HepG2 (cell line): ENCODE measurements around the gene GINS2. TPM values are rescaled to one million over a fixed set of nuclear protein-coding genes. Genes with fewer than 3 reads are reported as not detected.

Experiments used
- ATAC-seq: fragments of 200-7000 bp; cut with Tn5 transposase; 3 replicates; pipeline ENCODE4 v1.9.1; 2020; ENCODE audit warnings: mild to moderate bottlenecking, moderate library complexity
- BruUV-seq: library from RNA; stranded (reverse); fragments of 400-500 nt; replicated peaks from 2 replicates; lab custom pipeline; 2021; lab: Mats Ljungman, UMichigan
- CTCF ChIA-PET: fragments of 300-600 bp; formaldehyde crosslinking; extraction: SDS; loops from one replicate; lab custom pipeline; 2021; ENCODE audit warnings: low total read pairs, inconsistent platforms, low intra/inter-chr PET ratio; lab: Yijun Ruan, JAX
- POLR2A ChIA-PET: fragments of 350-600 bp; sonication (Branson Sonifier 250); formaldehyde crosslinking; loops from one replicate; lab custom pipeline; 2020; ENCODE audit warnings: antibody characterized with exemption, inconsistent platforms; lab: Yijun Ruan, JAX
- DNase-seq: peaks from one replicate; pipeline ENCODE4 v3.0.0-alpha.2; 2015; ENCODE audit warnings: low spot score
- FAIRE-seq: peaks from 3 replicates; lab custom pipeline; 2011; peaks lifted over from hg19 to GRCh38; lab: Jason Lieb, UNC
- H2AFZ ChIP-seq: one replicate; pipeline ENCODE4 v1.6.1; 2011; ENCODE audit warnings: low read length, inconsistent platforms
- H3K27ac ChIP-seq: fragments of 300-600 bp; 3 replicates; pipeline ENCODE4 v1.8.0; 2011; ENCODE audit warnings: mixed run types, mild to moderate bottlenecking, mixed read lengths, low read length, inconsistent platforms; ENCODE audit not compliant: insufficient read depth; ENCODE audit errors: extremely low read length
- H3K27me3 ChIP-seq, 2 experiments: fragments of 200-600 bp in 1 of 2; 2 replicates in 1 of 2; 3 replicates in 1 of 2; pipeline versions ENCODE4 v1.6.0 to v1.8.0; 2011; ENCODE audit warnings: low read length in 2 of 2, mild to moderate bottlenecking in 2 of 2, moderate library complexity in 2 of 2, inconsistent platforms in 1 of 2; ENCODE audit not compliant: insufficient read depth in 2 of 2, control insufficient read depth in 1 of 2
- H3K36me3 ChIP-seq, 2 experiments: fragments of 200-600 bp in 1 of 2; replicated peaks in 1 of 2; 2 replicates in 1 of 2; 3 replicates in 1 of 2; pipeline versions ENCODE4 v1.5.1 to v1.8.0; 2011; ENCODE audit warnings: low read length in 2 of 2, inconsistent platforms in 1 of 2; ENCODE audit not compliant: insufficient read depth in 2 of 2, control insufficient read depth in 1 of 2
- H3K4me1 ChIP-seq: 2 replicates; pipeline ENCODE4 v1.5.1; 2012; ENCODE audit warnings: low read length, inconsistent platforms; ENCODE audit not compliant: insufficient read depth
- H3K4me2 ChIP-seq: 2 replicates; pipeline ENCODE4 v1.6.0; 2011; ENCODE audit warnings: low read depth, low read length, inconsistent platforms
- H3K4me3 ChIP-seq, 3 experiments: fragments of 200-600 bp in 1 of 3; sonication (generic), shearing (Covaris generic) in 1 of 3; replicated peaks in 1 of 3; 2 replicates each; pipeline ENCODE4 v1.5.1; 2011 to 2016; ENCODE audit warnings: low read length in 3 of 3, inconsistent platforms in 2 of 3, low read depth in 2 of 3, mild to moderate bottlenecking in 2 of 3, control low read depth in 1 of 3, mixed read lengths in 1 of 3; ENCODE audit not compliant: insufficient read depth in 1 of 3
- H3K79me2 ChIP-seq: one replicate; pipeline ENCODE4 v1.6.1; 2011; ENCODE audit warnings: low read length, inconsistent platforms; ENCODE audit not compliant: insufficient read depth
- H3K9ac ChIP-seq: 2 replicates; pipeline ENCODE4 v1.6.0; 2011; ENCODE audit warnings: mild to moderate bottlenecking, low read depth, low read length, inconsistent platforms; ENCODE audit not compliant: insufficient read depth
- H3K9me3 ChIP-seq: 2 replicates; pipeline ENCODE4 v1.5.1; 2012; ENCODE audit warnings: mild to moderate bottlenecking, low read length
- H4K20me1 ChIP-seq: 2 replicates; pipeline ENCODE4 v1.6.0; 2011; ENCODE audit warnings: inconsistent platforms, mild to moderate bottlenecking, low read length, moderate library complexity; ENCODE audit not compliant: insufficient read depth
- ARNT ChIP-seq: fragments of 450-650 bp; IDR thresholded peaks from 2 replicates; pipeline ENCODE4 v1.6.1; 2017
- CENPT ChIP-seq: sonication (generic); formaldehyde crosslinking; IDR thresholded peaks from 2 replicates; pipeline ENCODE4 v1.8.0; 2022; ENCODE audit warnings: low read depth, mild to moderate bottlenecking, moderate library complexity, missing genetic modification reagents
- HNRNPK ChIP-seq: fragments of 200-400 bp; formaldehyde crosslinking; IDR thresholded peaks from 2 replicates; pipeline ENCODE4 v1.6.1; 2018; ENCODE audit warnings: low read length, low read depth, moderate library complexity, mild to moderate bottlenecking; ENCODE audit not compliant: poor library complexity, severe bottlenecking
- JUN ChIP-seq: sonication (generic); formaldehyde crosslinking; IDR thresholded peaks from 2 replicates; pipeline ENCODE4 v1.4.0; 2020; ENCODE audit warnings: mild to moderate bottlenecking, missing genetic modification reagents
- KLF12 ChIP-seq: sonication (generic); formaldehyde crosslinking; IDR thresholded peaks from 2 replicates; pipeline ENCODE4 v1.4.0; 2020; ENCODE audit warnings: missing genetic modification reagents, borderline replicate concordance
- MAF1 ChIP-seq: sonication (generic); formaldehyde crosslinking; IDR thresholded peaks from 2 replicates; pipeline ENCODE4 v1.5.0; 2020; ENCODE audit warnings: missing genetic modification reagents, borderline replicate concordance
- MZF1 ChIP-seq: sonication (generic); formaldehyde crosslinking; IDR thresholded peaks from 2 replicates; pipeline ENCODE4 v1.8.1; 2023; ENCODE audit warnings: mild to moderate bottlenecking, missing genetic modification reagents, borderline replicate concordance
- NKX3-1 ChIP-seq: sonication (generic); formaldehyde crosslinking; IDR thresholded peaks from 2 replicates; pipeline ENCODE4 v1.5.0; 2020; ENCODE audit warnings: missing genetic modification reagents
- NR1H2 ChIP-seq: sonication (generic); formaldehyde crosslinking; IDR thresholded peaks from 2 replicates; pipeline ENCODE4 v1.8.1; 2022; ENCODE audit warnings: low read depth, missing genetic modification reagents, borderline replicate concordance
- PITX1 ChIP-seq: sonication (generic); formaldehyde crosslinking; IDR thresholded peaks from 2 replicates; pipeline ENCODE4 v1.5.1; 2020; ENCODE audit warnings: mild to moderate bottlenecking, missing genetic modification reagents
- SMAD9 ChIP-seq: sonication (generic); formaldehyde crosslinking; IDR thresholded peaks from 2 replicates; pipeline ENCODE4 v1.5.1; 2020; ENCODE audit warnings: mild to moderate bottlenecking, missing genetic modification reagents
- TMF1 ChIP-seq: sonication (generic); formaldehyde crosslinking; IDR thresholded peaks from 2 replicates; pipeline ENCODE4 v1.8.1; 2022; ENCODE audit warnings: low read depth, missing genetic modification reagents
- ZNF3 ChIP-seq: IDR thresholded peaks from 2 replicates; pipeline ENCODE4 v1.7.0; 2017; ENCODE audit warnings: inconsistent platforms
- ZNF382 ChIP-seq: sonication (generic); formaldehyde crosslinking; IDR thresholded peaks from 2 replicates; pipeline ENCODE4 v1.5.0; 2020; ENCODE audit warnings: missing genetic modification reagents, mild to moderate bottlenecking, borderline replicate concordance
- ZNF546 ChIP-seq: sonication (generic); formaldehyde crosslinking; conservative IDR thresholded peaks from 2 replicates; pipeline ENCODE4 v1.8.1; 2023; ENCODE audit warnings: mild to moderate bottlenecking, missing genetic modification reagents
- ZNF562 ChIP-seq: sonication (generic); formaldehyde crosslinking; IDR thresholded peaks from 2 replicates; pipeline ENCODE4 v1.8.0; 2022; ENCODE audit warnings: missing genetic modification reagents, borderline replicate concordance
- ZNF570 ChIP-seq: sonication (generic); formaldehyde crosslinking; IDR thresholded peaks from 2 replicates; pipeline ENCODE4 v1.4.0; 2020; ENCODE audit warnings: mild to moderate bottlenecking, missing genetic modification reagents, borderline replicate concordance
- ZNF644 ChIP-seq: IDR thresholded peaks from 2 replicates; pipeline ENCODE4 v1.6.1; 2016; ENCODE audit warnings: low read depth
- ZNF775 ChIP-seq: sonication (generic); formaldehyde crosslinking; IDR thresholded peaks from 2 replicates; pipeline ENCODE4 v1.4.0; 2020; ENCODE audit warnings: missing genetic modification reagents, mild to moderate bottlenecking, moderate library complexity, borderline replicate concordance
- WGBS: methylation state at CpG from one replicate; pipeline ENCODE4 v1.1.6; 2017; ENCODE audit warnings: low lambda C conversion rate; 5-methylcytosine and 5-hydroxymethylcytosine counted together
- in situ Hi-C: cut with HindIII; loops from 2 replicates; pipeline ENCODE4 v1.10.0; 2017; ENCODE audit warnings: low pct_unique_long_range_greater_than_20kb; ENCODE audit not compliant: extremely low pct_ligation_motif_present
- intact Hi-C: fragments of 100-400 bp; cut with micrococcal nuclease; formaldehyde crosslinking; loops from one replicate; pipeline ENCODE4 v1.10.0; 2022; ENCODE audit not compliant: unreplicated experiment
- polyA plus RNA-seq, 8 experiments: library from polyadenylated mRNA; depleted of rRNA in 3 of 8; stranded (reverse) in 7 of 8; unstranded in 1 of 8; fragments of >200 nt; fragmentation: Illumina TruSeq in 4 of 8; extraction: Trizol in 4 of 8; gene quantifications; 2 replicates each; pipeline versions ENCODE4 v1.2.1 to v1.2.3, GENCODE V29; 2011 to 2016; ENCODE audit warnings: low read depth in 4 of 8, missing spikeins in 1 of 8, mixed read lengths in 1 of 8; ENCODE audit not compliant: insufficient read depth in 1 of 8
- total RNA-seq, 5 experiments: library from RNA; depleted of rRNA; stranded (reverse); fragments of >200 nt; fragmentation: Illumina TruSeq; extraction: Trizol; gene quantifications; 2 replicates each; pipeline ENCODE4 v1.2.3, GENCODE V29; 2016; ENCODE audit warnings: low read depth in 1 of 5
- TF ChIP-seq, protein P1 (sequence below): sonication (generic); formaldehyde crosslinking; conservative IDR thresholded peaks from 2 replicates; pipeline ENCODE4 v1.4.0; 2020; ENCODE audit warnings: missing genetic modification reagents
- TF ChIP-seq, protein P2 (sequence below): sonication (generic); formaldehyde crosslinking; conservative IDR thresholded peaks from 2 replicates; pipeline ENCODE4 v1.8.0; 2022; ENCODE audit warnings: low read depth, missing genetic modification reagents

The GINS2 gene
- total and polyA plus RNA-seq, 2 of the 13 experiments (the other 11 are each of a cell fraction or from before 2014, with no cell fraction given) = 10.6 to 48.3 TPM

DNA sequence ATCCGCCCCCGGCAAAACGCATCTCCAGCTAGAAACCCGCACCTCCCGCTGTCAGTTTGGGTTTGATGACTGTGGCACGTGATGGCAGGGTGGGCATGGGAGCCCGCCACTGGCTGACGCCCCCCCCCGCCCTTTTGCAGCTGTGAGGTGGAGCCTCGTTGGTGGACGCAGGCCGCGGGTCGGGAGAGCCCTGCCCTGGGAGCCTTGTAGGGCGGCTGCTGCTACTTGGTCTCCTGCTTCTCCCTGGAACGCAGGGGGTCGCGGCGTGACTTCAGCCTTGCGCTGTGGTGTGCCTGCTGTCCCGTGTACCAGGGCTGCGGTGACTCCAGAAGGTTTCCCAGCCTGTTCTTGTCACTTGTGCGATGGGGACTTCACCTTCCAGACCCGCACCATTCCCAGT lies 47.4 kb downstream of the GINS2 start (continued):
- no peak for TF ChIP-seq NR1H2 (CRISPR knock-in tag)
- no peak for TF ChIP-seq ARNT

DNA sequence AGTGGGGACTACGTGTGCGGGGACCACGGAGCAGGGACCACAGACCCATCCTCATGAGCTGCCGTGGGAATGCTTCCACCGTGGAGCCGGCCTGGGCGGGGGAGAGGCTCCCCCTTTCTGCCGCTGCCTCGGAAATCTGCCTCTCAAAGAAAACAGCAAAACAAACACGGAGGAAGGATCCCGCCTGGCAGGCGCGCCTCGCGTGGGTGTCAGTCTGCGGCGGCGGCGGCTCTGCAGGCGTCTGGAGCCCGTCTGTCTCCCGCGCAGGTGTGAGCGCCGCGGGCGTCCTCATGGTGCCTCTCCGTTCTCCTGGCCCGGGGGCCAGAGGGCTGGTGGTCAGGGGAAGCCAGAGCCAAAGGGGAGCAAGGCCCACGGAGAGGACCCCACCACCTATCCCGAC lies 48.2 kb downstream of the GINS2 start:
- no TSS peak for BruUV-seq
- TF ChIP-seq ZNF382 (CRISPR knock-in tag) (no peak), TMF1 (CRISPR knock-in tag) (no peak), ZNF3 (no peak), SMAD9 (CRISPR knock-in tag) (no peak), PITX1 (no peak), CENPT (CRISPR knock-in tag) (no peak), NKX3-1 (CRISPR knock-in tag) (no peak), KLF12 (CRISPR knock-in tag) (no peak), ZNF775 (CRISPR knock-in tag) (no peak), ZNF644 (no peak), JUN (CRISPR knock-in tag) (no peak), ZNF562 (CRISPR knock-in tag) (no peak), HNRNPK (no peak), ZNF546 (CRISPR knock-in tag) (no peak), MZF1 (CRISPR knock-in tag) (no peak), ZNF570 (CRISPR knock-in tag) (no peak), MAF1 (CRISPR knock-in tag) (no peak)
- TF ChIP-seq, protein P1, sequence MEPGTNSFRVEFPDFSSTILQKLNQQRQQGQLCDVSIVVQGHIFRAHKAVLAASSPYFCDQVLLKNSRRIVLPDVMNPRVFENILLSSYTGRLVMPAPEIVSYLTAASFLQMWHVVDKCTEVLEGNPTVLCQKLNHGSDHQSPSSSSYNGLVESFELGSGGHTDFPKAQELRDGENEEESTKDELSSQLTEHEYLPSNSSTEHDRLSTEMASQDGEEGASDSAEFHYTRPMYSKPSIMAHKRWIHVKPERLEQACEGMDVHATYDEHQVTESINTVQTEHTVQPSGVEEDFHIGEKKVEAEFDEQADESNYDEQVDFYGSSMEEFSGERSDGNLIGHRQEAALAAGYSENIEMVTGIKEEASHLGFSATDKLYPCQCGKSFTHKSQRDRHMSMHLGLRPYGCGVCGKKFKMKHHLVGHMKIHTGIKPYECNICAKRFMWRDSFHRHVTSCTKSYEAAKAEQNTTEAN = no peak
- TF ChIP-seq, protein P2, sequence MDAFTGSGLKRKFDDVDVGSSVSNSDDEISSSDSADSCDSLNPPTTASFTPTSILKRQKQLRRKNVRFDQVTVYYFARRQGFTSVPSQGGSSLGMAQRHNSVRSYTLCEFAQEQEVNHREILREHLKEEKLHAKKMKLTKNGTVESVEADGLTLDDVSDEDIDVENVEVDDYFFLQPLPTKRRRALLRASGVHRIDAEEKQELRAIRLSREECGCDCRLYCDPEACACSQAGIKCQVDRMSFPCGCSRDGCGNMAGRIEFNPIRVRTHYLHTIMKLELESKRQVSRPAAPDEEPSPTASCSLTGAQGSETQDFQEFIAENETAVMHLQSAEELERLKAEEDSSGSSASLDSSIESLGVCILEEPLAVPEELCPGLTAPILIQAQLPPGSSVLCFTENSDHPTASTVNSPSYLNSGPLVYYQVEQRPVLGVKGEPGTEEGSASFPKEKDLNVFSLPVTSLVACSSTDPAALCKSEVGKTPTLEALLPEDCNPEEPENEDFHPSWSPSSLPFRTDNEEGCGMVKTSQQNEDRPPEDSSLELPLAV (CRISPR knock-in tag) = no peak
- Histone ChIP-seq H3K79me2 (peaks cover 55% of the 10 kb centered on the region), H3K4me2 (no peak overlapping the region), H3K4me3 (no peak overlapping the region), H2AFZ (no peak overlapping the region), H3K9me3 (no peaks in the 10 kb centered on the region), H3K27ac (no peak overlapping the region), H3K9ac (no peak overlapping the region), H3K4me1 (peaks cover 22% of the 10 kb centered on the region), H4K20me1 (peaks cover 93% of the 10 kb centered on the region), H3K27me3 (no peaks in the 10 kb centered on the region), H3K36me3 (peaks cover 39 to 69% of the 10 kb centered on the region in 2 experiments)
- no peak for DNase-seq
- in situ Hi-C loops = no loop called here
- POLR2A ChIA-PET = no interaction called here
- FAIRE-seq = no peak
- intact Hi-C loops = no loop called here
- 99% methylated on average over 31 of the region's 31 CpGs for WGBS
- ATAC-seq = no peak
- CTCF ChIA-PET = no interaction called here
